T-helper 1 cell (primary cell): Measurements from ENCODE around the gene TRIM71.
"Not testable (repeated sequence)": the region's sequence is repeated elsewhere in the genome, so short reads cannot be mapped to it uniquely, and the experiment has no call there.

ENCODE experiments used
- DNase-seq, 5 donors: peaks; one replicate each; pipeline ENCODE4 v3.0.0-alpha.2; 2012 to 2020

The TRIM71 gene

GRCh38 chr3:32940726-32941125 is 122.9 kb downstream of the TRIM71 start:
- DNase-seq, result no peak

- no peak for DNase-seq
These were observed 127.3 kb downstream of the TRIM71 start for GRCh38 chr3:32945136-32945535.

DNA sequence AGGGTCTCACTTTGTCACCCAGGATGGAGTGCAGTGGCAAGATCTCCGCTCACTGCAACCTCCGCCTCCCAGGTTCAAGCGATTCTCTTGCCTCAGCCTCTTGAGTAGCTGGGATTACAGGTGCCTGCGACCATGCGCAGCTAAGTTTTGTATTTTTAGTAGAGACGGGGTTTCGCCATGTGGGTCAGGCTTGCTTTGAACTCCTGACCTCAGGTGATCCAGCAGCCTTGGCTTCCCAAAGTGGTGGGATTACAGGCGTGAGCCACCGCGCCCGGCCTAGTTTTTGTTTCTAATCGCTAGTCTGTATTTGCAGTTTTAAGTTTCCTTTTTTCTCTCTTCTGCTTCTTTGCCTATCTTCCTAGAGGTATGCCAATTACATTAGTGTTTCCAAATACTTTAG is 127.8 kb downstream of the TRIM71 start:
- not testable (repeated sequence) for DNase-seq

DNA sequence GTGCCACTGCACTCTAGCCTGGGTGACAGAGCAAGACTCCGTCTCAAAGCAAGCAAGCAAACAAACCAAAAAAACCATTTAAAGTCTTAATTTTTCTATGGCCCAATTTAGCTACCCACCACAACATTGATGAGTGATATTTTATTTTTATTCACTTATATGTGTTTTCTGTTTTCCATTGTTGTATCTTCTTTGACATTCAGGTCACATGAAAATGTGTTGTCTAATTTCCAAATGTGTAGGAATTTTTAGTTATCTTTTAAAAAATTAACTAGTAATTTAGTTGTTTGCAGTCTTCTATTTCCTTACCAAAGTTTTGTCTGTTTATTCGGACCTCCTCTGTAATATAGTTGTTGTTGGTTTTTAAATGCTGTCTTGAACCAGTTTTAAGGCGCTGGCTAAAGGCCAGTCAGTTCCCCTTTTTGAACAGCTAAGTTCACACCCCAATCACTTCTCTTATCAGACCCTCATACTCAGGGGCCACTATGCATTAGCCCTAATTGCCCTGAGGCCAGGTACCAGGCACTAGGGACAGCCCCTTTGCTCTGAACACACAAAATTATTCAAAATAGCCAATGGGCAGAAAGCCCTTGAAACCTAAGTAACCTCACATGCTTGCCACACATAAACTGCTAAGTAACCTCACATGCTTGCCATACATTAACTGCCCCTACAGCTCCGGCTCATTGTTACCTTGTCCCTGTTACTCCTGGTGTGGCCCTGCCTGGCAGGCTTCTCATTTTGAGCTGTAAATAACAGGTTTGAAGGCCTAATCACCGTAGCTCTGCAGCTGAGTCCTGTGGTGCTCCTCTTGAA is 129.4 kb downstream of the TRIM71 start:
- DNase-seq, result no peak
